Coronary artery (tissue), 2 donors: ENCODE results near the gene TMEM161A.

ENCODE experiments used
- DNase-seq: peaks from one replicate; pipeline ENCODE4 v3.0.0-alpha.2; 2017; ENCODE audit warnings: low spot score
- H3K27ac ChIP-seq, 2 donors: fragments of 200-600 bp; sonication (generic); one replicate each; pipeline ENCODE4 v1.5.1; 2016 to 2019
- H3K4me3 ChIP-seq: fragments of 200-600 bp; sonication (generic); 2 replicates; pipeline ENCODE4 v1.5.1; 2016; ENCODE audit warnings: mild to moderate bottlenecking, moderate library complexity
- CTCF ChIP-seq: fragments of 200-600 bp; sonication (generic); IDR thresholded peaks from one replicate; pipeline ENCODE4 v1.5.1; 2019; ENCODE audit warnings: antibody characterized with exemption

Gene TMEM161A

DNA sequence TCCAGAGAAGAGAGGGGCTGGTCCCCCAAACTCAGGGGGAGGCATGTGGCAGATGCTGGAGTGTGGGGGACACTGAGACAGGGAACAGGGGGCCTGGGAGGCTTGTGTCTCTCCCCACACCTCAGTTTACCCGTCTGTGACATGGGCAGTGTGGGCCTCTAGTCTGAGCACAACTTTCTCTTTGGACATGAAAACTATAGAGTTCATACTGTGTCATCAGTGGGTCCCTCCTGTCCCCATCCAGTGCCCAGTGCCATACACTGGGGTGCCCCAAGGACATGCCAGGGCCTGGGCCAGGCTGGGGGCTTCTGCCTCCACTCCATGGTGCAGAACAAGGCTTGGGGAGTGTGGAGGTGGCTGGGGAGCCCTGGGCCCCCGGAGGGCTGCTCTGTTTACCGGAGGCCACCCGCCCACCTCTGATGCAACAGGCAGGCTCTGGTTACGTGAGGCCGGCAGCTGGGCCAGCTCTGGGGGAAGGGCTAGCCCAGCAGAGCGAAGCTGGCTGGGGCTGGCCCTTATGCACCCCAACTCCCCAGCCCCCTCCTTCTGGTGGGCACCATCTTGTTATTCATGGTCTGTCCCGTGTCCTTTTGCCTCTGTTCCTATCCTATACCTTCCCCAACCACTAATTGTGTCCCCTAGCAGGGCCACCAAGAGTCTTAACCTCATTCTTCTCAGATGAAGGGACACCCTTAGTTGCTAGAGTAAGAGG is 33.7 kb upstream of the TMEM161A start:
- TF ChIP-seq CTCF: no peak
- no peak for DNase-seq
- Histone ChIP-seq H3K4me3 (no peak overlapping the region), H3K27ac (no peak overlapping the region)

DNA sequence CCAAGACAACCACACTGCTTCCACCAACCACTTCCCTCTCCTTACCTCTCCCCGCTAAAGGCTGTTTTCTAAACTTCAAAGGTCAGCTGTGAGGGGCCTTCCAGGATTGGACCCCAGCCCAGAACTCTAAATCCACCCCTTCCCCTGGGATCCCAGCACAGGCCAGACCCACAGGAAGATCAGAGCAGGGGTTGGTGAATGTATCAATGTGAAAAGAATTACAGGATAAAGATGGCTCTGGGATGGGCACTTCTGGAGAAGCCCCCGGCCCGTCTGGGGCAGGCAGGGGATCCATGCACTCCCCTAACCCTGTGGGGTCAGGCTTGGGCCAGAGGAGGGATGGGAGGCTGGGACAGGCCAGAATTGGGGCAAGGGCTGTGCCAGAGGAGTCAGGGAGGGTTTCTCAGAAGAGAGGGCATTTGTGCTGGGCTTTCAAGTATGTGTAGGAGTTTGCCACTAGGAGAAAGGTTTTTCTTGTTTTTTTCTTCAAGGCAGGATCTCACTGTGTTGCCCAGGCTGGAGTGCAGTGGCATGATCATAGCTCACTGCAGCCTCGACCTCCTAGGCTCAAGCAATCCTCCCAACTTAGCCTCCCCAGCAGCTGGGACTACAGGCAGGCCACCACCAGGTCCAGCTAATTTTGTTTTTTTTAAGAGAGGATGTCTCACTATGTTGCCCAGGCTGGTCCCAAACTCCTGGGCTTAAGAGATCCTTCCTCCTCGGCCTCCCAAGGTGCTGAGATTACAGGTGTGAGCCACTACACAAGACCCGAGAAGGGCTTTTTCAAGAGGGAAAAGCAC is 32.8 kb upstream of the TMEM161A start:
- no peak for DNase-seq
- Histone ChIP-seq H3K27ac (no peak overlapping the region), H3K4me3 (no peak overlapping the region)
- TF ChIP-seq CTCF: no peak

DNA sequence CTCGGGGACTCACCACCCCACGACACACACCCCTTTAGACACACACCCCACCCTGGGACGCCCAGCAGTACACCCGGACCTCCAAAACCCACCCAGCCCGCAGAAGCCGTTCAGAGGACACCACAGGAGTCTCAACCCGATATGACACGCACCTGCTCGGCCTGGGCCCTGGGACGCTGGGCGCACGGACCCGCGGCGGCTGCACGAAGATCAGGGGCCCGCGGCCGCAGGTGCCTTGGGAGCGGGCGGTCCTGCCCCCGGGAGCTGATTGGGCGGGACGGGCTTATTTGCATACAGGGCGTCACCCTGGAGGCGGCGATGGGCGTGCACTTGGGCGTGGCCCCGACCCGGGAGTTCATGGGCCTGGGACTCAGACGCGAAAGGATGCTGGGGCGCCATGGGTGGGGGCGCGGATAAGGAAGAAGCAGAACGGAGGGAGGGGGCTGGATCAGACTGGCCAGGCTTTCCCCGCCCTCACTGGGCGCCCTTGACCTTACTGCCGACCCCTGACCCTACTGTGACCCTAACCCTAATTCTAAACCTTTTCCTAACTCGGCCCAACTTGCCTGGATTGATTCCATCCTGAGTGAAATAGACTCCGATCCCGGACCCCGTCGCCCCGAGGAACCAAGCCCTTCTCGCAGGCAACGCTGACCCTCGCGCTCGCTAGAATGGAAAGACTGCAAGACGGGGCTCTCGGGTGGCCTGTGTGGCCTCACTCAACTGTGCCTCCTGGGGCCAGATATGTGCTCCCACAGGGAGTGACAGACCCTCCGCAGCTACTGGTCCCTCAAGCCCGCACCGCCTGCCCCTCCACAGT is 32.0 kb upstream of the TMEM161A start, which contains the start of gene MEF2B:
Gene MEF2B (minus strand): TSS at position 211 of the 820 bp plus-strand sequence. CDS start 19,528 bp downstream, outside the sequence.
- no peak for TF ChIP-seq CTCF
- no peak for DNase-seq
- Histone ChIP-seq H3K27ac (no peak within 1 kb of the TSS), H3K4me3 (peak within 1 kb of the TSS; percentile 65)

DNA sequence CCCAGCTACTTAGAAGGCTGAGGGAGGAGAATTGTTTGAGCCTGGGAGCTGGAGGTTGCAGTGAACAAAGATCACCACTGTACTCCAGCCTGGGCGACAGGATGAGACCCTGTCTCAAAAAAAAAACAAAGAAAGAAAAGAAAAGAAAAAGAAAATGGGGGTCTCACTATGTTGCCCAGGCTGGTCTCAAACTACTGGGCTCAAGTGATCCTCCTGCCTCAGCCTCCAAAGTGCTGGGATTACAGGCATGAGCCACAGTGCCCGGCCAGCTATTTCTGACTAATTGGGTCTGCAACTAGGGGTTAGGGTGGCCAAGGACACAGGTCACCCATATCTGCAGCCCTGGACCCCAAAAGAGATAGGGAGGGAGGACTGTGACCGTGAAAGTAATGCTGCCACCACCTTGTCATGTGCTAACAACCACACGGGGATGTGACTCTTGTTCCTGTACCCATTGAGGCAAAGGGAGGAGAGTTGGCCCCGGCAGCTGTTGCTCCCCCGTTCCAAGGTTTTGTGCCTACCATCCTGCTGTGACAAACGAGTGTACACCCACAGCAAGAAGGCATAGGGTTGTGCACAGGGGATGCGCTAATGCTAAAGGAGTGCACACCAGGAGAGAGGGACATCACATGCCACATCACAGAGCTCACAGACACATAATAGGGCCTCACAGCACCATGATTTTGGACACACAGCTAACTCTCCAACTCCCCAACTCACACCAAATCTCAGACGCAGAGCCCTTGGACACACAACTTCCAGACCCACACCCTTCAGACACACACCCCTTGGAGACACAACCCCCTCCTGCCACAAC is 31.2 kb upstream of the TMEM161A start:
- Histone ChIP-seq H3K4me3 (peak overlapping the region; percentile 65), H3K27ac (no peak overlapping the region)
- no peak for DNase-seq
- TF ChIP-seq CTCF: no peak

DNA sequence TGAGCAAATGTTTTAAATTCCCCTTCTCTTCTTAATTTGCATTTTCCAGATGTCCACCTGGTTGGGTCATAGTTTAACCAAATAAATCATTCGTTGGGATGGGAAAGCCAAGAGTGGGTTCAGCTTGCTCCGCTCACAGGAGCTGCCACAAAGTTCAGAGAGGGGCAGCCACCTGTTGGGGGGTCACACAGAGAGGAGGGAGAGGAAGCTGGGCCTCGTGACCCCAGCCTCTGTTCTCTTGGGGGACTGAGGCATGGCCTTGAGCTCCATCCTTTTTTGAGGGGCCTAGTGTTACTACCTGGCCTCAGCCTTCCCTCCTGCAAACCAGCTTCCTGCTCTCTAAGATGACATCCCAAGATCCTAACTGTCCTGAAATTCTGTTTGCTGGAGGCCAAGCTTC is 29.3 kb upstream of the TMEM161A start:
- H3K27ac ChIP-seq: no peak overlapping the region
- DNase-seq: no peak
- no peak for TF ChIP-seq CTCF
- H3K4me3 ChIP-seq: no peak overlapping the region

GRCh38 chr19:19165396-19165795 is 27.1 kb upstream of the TMEM161A start:
- Histone ChIP-seq H3K27ac (no peak overlapping the region), H3K4me3 (no peak overlapping the region)
- no peak for DNase-seq
- no peak for TF ChIP-seq CTCF
